Body of pancreas (tissue), 4 donors: ENCODE measurements around the gene TSHZ2. TPM values are rescaled to one million over a fixed set of nuclear protein-coding genes. Genes with fewer than 3 reads are reported as not detected.

ENCODE experiments used
- ATAC-seq: fragments of 150-250 bp; one replicate; pipeline ENCODE4 v1.9.1; 2016
- DNase-seq, 4 donors: peaks; one replicate each; pipeline ENCODE4 v3.0.0-alpha.2; 2019
- H3K27ac ChIP-seq, 4 donors: fragments of 200-600 bp; sonication (generic); 1 replicate in 3 of 4; 2 replicates in 1 of 4; pipeline versions ENCODE4 v1.5.1 to v1.6.1; 2016 to 2019; ENCODE audit warnings: mild to moderate bottlenecking in 1 of 4, mixed read lengths in 1 of 4, moderate library complexity in 1 of 4
- H3K27me3 ChIP-seq, 2 donors: fragments of 200-600 bp; sonication (generic); one replicate each; pipeline ENCODE4 v1.6.0; 2016; ENCODE audit warnings: mild to moderate bottlenecking in 1 of 2
- H3K36me3 ChIP-seq, 2 donors: fragments of 200-600 bp; sonication (generic); replicated peaks in 1 of 2; 2 replicates each; pipeline ENCODE4 v1.5.1; 2016; ENCODE audit warnings: low read depth in 2 of 2; ENCODE audit not compliant: insufficient read depth in 1 of 2
- H3K4me1 ChIP-seq: fragments of 200-600 bp; sonication (generic); one replicate; pipeline ENCODE4 v1.6.0; 2016
- H3K4me3 ChIP-seq, 2 donors: fragments of 200-600 bp; sonication (generic); 1 replicate in 1 of 2; 2 replicates in 1 of 2; pipeline ENCODE4 v1.5.1; 2016 to 2019
- H3K9me3 ChIP-seq, 3 donors: fragments of 200-600 bp; sonication (generic); 1 replicate in 2 of 3; 2 replicates in 1 of 3; pipeline ENCODE4 v1.5.1; 2016
- CTCF ChIP-seq, 7 experiments: fragments of 450-650 bp in 4 of 7; fragments of 200-600 bp in 3 of 7; sonication (generic) in 3 of 7; IDR thresholded peaks; one replicate each; pipeline ENCODE4 v1.5.1; 2016 to 2019; ENCODE audit warnings: antibody characterized with exemption in 7 of 7
- POLR2A ChIP-seq, 3 donors: fragments of 450-650 bp; IDR thresholded peaks; one replicate each; pipeline ENCODE4 v1.6.1; 2016; ENCODE audit warnings: antibody characterized with exemption in 3 of 3, mild to moderate bottlenecking in 2 of 3
- WGBS, 2 donors: methylation state at CpG; one replicate each; pipeline ENCODE4 v1.1.5; 2017; 5-methylcytosine and 5-hydroxymethylcytosine counted together
- intact Hi-C: fragments of 100-400 bp; cut with DNase I; formaldehyde crosslinking; loops from one replicate; pipeline ENCODE4 v1.15.1; 2023
- total RNA-seq, 2 donors: library from RNA; depleted of rRNA; stranded (reverse); fragments of >200 nt; gene quantifications; one replicate each; pipeline ENCODE4 v1.1.0, GENCODE V29; 2016

Gene TSHZ2
- total RNA-seq, 2 donors from 2014 or later = 6.0 to 9.6 TPM

GRCh38 chr20:52926505-52926904, 45.7 kb upstream of the TSHZ2 start:
- no peaks in the 10 kb centered on the region for H3K36me3 ChIP-seq
- H3K4me3 ChIP-seq = no peak overlapping the region
- DNase-seq (no peak), ATAC-seq (no peak)
- no peak for TF ChIP-seq CTCF (IDR thresholded peaks at IDR 0.05)
- no peak for TF ChIP-seq POLR2A (IDR thresholded peaks at IDR 0.05)
- H3K27ac ChIP-seq = no peak overlapping the region
- intact Hi-C loops = no loop called here
- 25 to 33% methylated on average over 1 of the region's 1 CpG for WGBS, 2 donors
- H3K4me1 ChIP-seq = no peaks in the 10 kb centered on the region
- no peaks in the 10 kb centered on the region for H3K27me3 ChIP-seq
- H3K9me3 ChIP-seq = no peaks in the 10 kb centered on the region

- H3K4me3 ChIP-seq = no peak overlapping the region
- H3K36me3 ChIP-seq = no peaks in the 10 kb centered on the region
- H3K4me1 ChIP-seq = no peaks in the 10 kb centered on the region
- no peaks in the 10 kb centered on the region for H3K9me3 ChIP-seq
- ATAC-seq (no peak), DNase-seq (no peak)
- no peak overlapping the region for H3K27ac ChIP-seq
- WGBS, 2 donors = 52 to 54% methylated on average over 1 of the region's 1 CpG
- intact Hi-C loops = no loop called here
- no peak for TF ChIP-seq POLR2A (IDR thresholded peaks at IDR 0.05)
- no peaks in the 10 kb centered on the region for H3K27me3 ChIP-seq
These were observed 38.3 kb upstream of the TSHZ2 start for GRCh38 chr20:52933867-52934266.

- TF ChIP-seq POLR2A (IDR thresholded peaks at IDR 0.05) (no peak), CTCF (IDR thresholded peaks at IDR 0.05) (no peak)
- intact Hi-C loops = no loop called here
- Histone ChIP-seq H3K27me3 (no peaks in the 10 kb centered on the region), H3K4me1 (no peaks in the 10 kb centered on the region), H3K4me3 (no peak overlapping the region), H3K9me3 (no peaks in the 10 kb centered on the region), H3K36me3 (no peaks in the 10 kb centered on the region), H3K27ac (no peak overlapping the region)
- WGBS, 2 donors = 86 to 88% methylated on average over 16 of the region's 16 CpGs
- no peak for DNase-seq
- no peak for ATAC-seq
These were observed 35.5 kb upstream of the TSHZ2 start for GRCh38 chr20:52936351-52937340.

- no peak overlapping the region for H3K27ac ChIP-seq
- no peaks in the 10 kb centered on the region for H3K27me3 ChIP-seq
- no peaks in the 10 kb centered on the region for H3K4me1 ChIP-seq
- 55 to 60% methylated on average over 6 of the region's 6 CpGs for whole genome bisulfite sequencing, 2 donors
- intact Hi-C loops = no loop called here
- H3K9me3 ChIP-seq = no peaks in the 10 kb centered on the region
- H3K4me3 ChIP-seq = no peak overlapping the region
- TF ChIP-seq CTCF (IDR thresholded peaks at IDR 0.05) = peak in 3 of 7 experiments; percentile 2 to 20 (median 14)
- no peak for TF ChIP-seq POLR2A (IDR thresholded peaks at IDR 0.05)
- no peak for ATAC-seq
- DNase-seq = no peak
- no peaks in the 10 kb centered on the region for H3K36me3 ChIP-seq
These were observed 34.5 kb upstream of the TSHZ2 start for GRCh38 chr20:52937591-52938100.

GRCh38 chr20:52939141-52939540, 33.0 kb upstream of the TSHZ2 start:
- no peak for DNase-seq
- Histone ChIP-seq H3K36me3 (no peaks in the 10 kb centered on the region), H3K27ac (no peak overlapping the region), H3K4me3 (no peak overlapping the region), H3K27me3 (no peaks in the 10 kb centered on the region), H3K4me1 (no peaks in the 10 kb centered on the region), H3K9me3 (no peaks in the 10 kb centered on the region)
- WGBS, 2 donors = 58 to 73% methylated on average over 4 of the region's 4 CpGs
- no peak for ATAC-seq
- TF ChIP-seq POLR2A (IDR thresholded peaks at IDR 0.05) (no peak), CTCF (IDR thresholded peaks at IDR 0.05) (no peak)
- intact Hi-C loops = no loop called here
